H9 (cell line): ENCODE results near the gene ANTKMT. TPM values are rescaled to one million over a fixed set of nuclear protein-coding genes. Genes with fewer than 3 reads are reported as not detected.

Experiments used
- DNase-seq: peaks from one replicate; pipeline ENCODE4 v3.0.0-alpha.2; 2017
- H2AFZ ChIP-seq: one replicate; pipeline ENCODE4 v1.6.1; 2013; ENCODE audit warnings: mild to moderate bottlenecking, low read length, control low read depth, moderate library complexity
- H2AK5ac ChIP-seq: 2 replicates; pipeline ENCODE4 v1.6.1; 2013; ENCODE audit warnings: low read length, control low read depth, mixed read lengths; ENCODE audit not compliant: insufficient read length
- H2BK120ac ChIP-seq: one replicate; pipeline ENCODE4 v1.6.1; 2013; ENCODE audit warnings: low read depth, mild to moderate bottlenecking, low read length, control low read depth, inconsistent platforms; ENCODE audit not compliant: poor library complexity, severe bottlenecking
- H2BK12ac ChIP-seq: 2 replicates; pipeline ENCODE4 v1.6.1; 2013; ENCODE audit warnings: low read length, control low read depth, mixed read lengths, low read depth; ENCODE audit not compliant: insufficient read length
- H2BK15ac ChIP-seq: 2 replicates; pipeline ENCODE4 v1.6.1; 2013; ENCODE audit warnings: low read depth, low read length, control low read depth
- H2BK20ac ChIP-seq: one replicate; pipeline ENCODE4 v1.6.1; 2013; ENCODE audit warnings: low read depth, mild to moderate bottlenecking, low read length, control low read depth, inconsistent platforms; ENCODE audit not compliant: poor library complexity, severe bottlenecking
- H2BK5ac ChIP-seq: 2 replicates; pipeline ENCODE4 v1.6.1; 2013; ENCODE audit warnings: low read length, control low read depth, mixed read lengths; ENCODE audit not compliant: insufficient read length
- H3K14ac ChIP-seq: 2 replicates; pipeline ENCODE4 v1.6.1; 2013; ENCODE audit warnings: low read length, control low read depth; ENCODE audit not compliant: insufficient read depth
- H3K18ac ChIP-seq: 2 replicates; pipeline ENCODE4 v1.6.1; 2013; ENCODE audit warnings: low read depth, mild to moderate bottlenecking, mixed read lengths, low read length, control low read depth; ENCODE audit not compliant: insufficient read length
- H3K23ac ChIP-seq: 2 replicates; pipeline ENCODE4 v1.6.1; 2013; ENCODE audit warnings: low read length, control low read depth, mixed read lengths, low read depth; ENCODE audit not compliant: insufficient read length
- H3K23me2 ChIP-seq: 2 replicates; pipeline ENCODE4 v1.6.1; 2013; ENCODE audit warnings: low read depth, mild to moderate bottlenecking, mixed read lengths, low read length, control low read depth; ENCODE audit not compliant: insufficient read length, poor library complexity, severe bottlenecking
- H3K27ac ChIP-seq: 2 replicates; pipeline ENCODE4 v1.5.1; 2013; ENCODE audit warnings: low read length, control low read depth, mixed read lengths, low read depth; ENCODE audit not compliant: insufficient read length
- H3K27me3 ChIP-seq: 2 replicates; pipeline ENCODE4 v1.6.1; 2013; ENCODE audit warnings: low read length, control low read depth, inconsistent platforms; ENCODE audit not compliant: insufficient read depth
- H3K4ac ChIP-seq: 2 replicates; pipeline ENCODE4 v1.6.1; 2013; ENCODE audit warnings: low read depth, mild to moderate bottlenecking, control low read depth, inconsistent platforms, low read length, moderate library complexity
- H3K4me1 ChIP-seq: 2 replicates; pipeline ENCODE4 v1.6.1; 2013; ENCODE audit warnings: low read length, control low read depth, inconsistent platforms; ENCODE audit not compliant: insufficient read depth
- H3K4me2 ChIP-seq: 2 replicates; pipeline ENCODE4 v1.6.1; 2013; ENCODE audit warnings: low read length, control low read depth, mixed read lengths; ENCODE audit not compliant: insufficient read length, insufficient read depth
- H3K56ac ChIP-seq: 2 replicates; pipeline ENCODE4 v1.6.1; 2013; ENCODE audit warnings: low read depth, mild to moderate bottlenecking, mixed read lengths, low read length, control low read depth; ENCODE audit not compliant: insufficient read length
- H3K79me1 ChIP-seq: 2 replicates; pipeline ENCODE4 v1.6.1; 2013; ENCODE audit warnings: low read depth, mild to moderate bottlenecking, moderate library complexity, low read length, control low read depth, inconsistent platforms; ENCODE audit not compliant: insufficient read depth, poor library complexity, severe bottlenecking
- H3K79me2 ChIP-seq: 2 replicates; pipeline ENCODE4 v1.6.1; 2013; ENCODE audit warnings: low read length, control low read depth, inconsistent platforms; ENCODE audit not compliant: insufficient read depth
- H3K9ac ChIP-seq: 2 replicates; pipeline ENCODE4 v1.6.1; 2013; ENCODE audit warnings: low read length, control low read depth, mixed read lengths; ENCODE audit not compliant: insufficient read length; ENCODE audit errors: extremely low read depth
- H3K9me3 ChIP-seq: one replicate; pipeline ENCODE4 v1.6.1; 2013; ENCODE audit warnings: low read depth, low read length, inconsistent platforms; ENCODE audit not compliant: control insufficient read depth
- H3T11ph ChIP-seq: one replicate; pipeline ENCODE4 v1.6.1; 2013; ENCODE audit warnings: mild to moderate bottlenecking, low read length, control low read depth, inconsistent platforms
- H4K20me1 ChIP-seq: one replicate; pipeline ENCODE4 v1.6.1; 2013; ENCODE audit not compliant: control insufficient read depth, insufficient read length, insufficient read depth
- H4K5ac ChIP-seq: 2 replicates; pipeline ENCODE4 v1.6.1; 2013; ENCODE audit warnings: low read depth, mild to moderate bottlenecking, mixed read lengths, low read length, control low read depth; ENCODE audit not compliant: insufficient read length
- H4K8ac ChIP-seq: replicated peaks from 2 replicates; pipeline ENCODE4 v1.6.1; 2013; ENCODE audit warnings: low read length, control low read depth, mixed read lengths, low read depth; ENCODE audit not compliant: insufficient read length
- H4K91ac ChIP-seq: 2 replicates; pipeline ENCODE4 v1.6.1; 2013; ENCODE audit warnings: low read depth, mild to moderate bottlenecking, moderate library complexity, mixed read lengths, low read length, control low read depth; ENCODE audit not compliant: insufficient read length
- H3K27ac Mint-ChIP-seq, 3 experiments: 2 replicates in 2 of 3; 3 replicates in 1 of 3; pipeline ENCODE4 v1.8.0; 2020 to 2021; ENCODE audit warnings: mixed read lengths in 3 of 3, mild to moderate bottlenecking in 1 of 3, moderate library complexity in 1 of 3
- H3K27me3 Mint-ChIP-seq: 2 replicates; pipeline ENCODE4 v1.8.0; 2021; ENCODE audit warnings: low read depth, mild to moderate bottlenecking, moderate library complexity, mixed read lengths
- H3K36me3 Mint-ChIP-seq, 3 experiments: 2 replicates in 2 of 3; 3 replicates in 1 of 3; pipeline ENCODE4 v1.8.0; 2020 to 2021; ENCODE audit warnings: low read depth in 3 of 3, mixed read lengths in 3 of 3; ENCODE audit not compliant: insufficient read depth in 1 of 3
- H3K4me1 Mint-ChIP-seq, 2 experiments: 2 replicates each; pipeline ENCODE4 v1.8.0; 2020; ENCODE audit warnings: mixed read lengths in 2 of 2
- H3K4me3 Mint-ChIP-seq, 2 experiments: 2 replicates in 1 of 2; 3 replicates in 1 of 2; pipeline ENCODE4 v1.8.0; 2020 to 2021; ENCODE audit warnings: mild to moderate bottlenecking in 2 of 2, mixed read lengths in 2 of 2, moderate library complexity in 1 of 2
- H3K9me3 Mint-ChIP-seq, 2 experiments: 2 replicates in 1 of 2; 3 replicates in 1 of 2; pipeline ENCODE4 v1.8.0; 2020; ENCODE audit warnings: mild to moderate bottlenecking in 2 of 2, mixed read lengths in 2 of 2, moderate library complexity in 1 of 2
- CTCF ChIP-seq: fragments of 200-600 bp; sonication (generic); conservative IDR thresholded peaks from 3 replicates; pipeline ENCODE4 v1.8.0; 2021; ENCODE audit warnings: antibody characterized with exemption, mild to moderate bottlenecking
- WGBS: extraction: QIAGEN DNeasy Blood & Tissue Kit; methylation state at CpG from one replicate; pipeline ENCODE4 v1.1.7; 2013; ENCODE audit warnings: missing lambda C conversion rate, low lambda C conversion rate, mixed read lengths; ENCODE audit not compliant: insufficient read length; ENCODE audit errors: extremely low coverage; 5-methylcytosine and 5-hydroxymethylcytosine counted together
- total RNA-seq: library from RNA; stranded (reverse); gene quantifications from 2 replicates; pipeline ENCODE4 v1.2.1, GENCODE V29; 2021

The ANTKMT gene
- total RNA-seq, 1 experiment from 2014 or later = 31.5 TPM

- peaks cover 14% of the 10 kb centered on the region for H3K27me3 Mint-ChIP-seq
- H3K23me2 ChIP-seq = peaks cover 13% of the 10 kb centered on the region
- H2BK15ac ChIP-seq = no peak overlapping the region
- H3K27ac ChIP-seq = no peak overlapping the region
- H3K9me3 Mint-ChIP-seq = no peaks in the 10 kb centered on the region
- H2BK20ac ChIP-seq = no peak overlapping the region
- H4K91ac ChIP-seq = no peak overlapping the region
- no CpG with 5 or more reads among the region's 23 CpGs for WGBS
- H3K4me1 ChIP-seq = no peaks in the 10 kb centered on the region
- H3K27ac Mint-ChIP-seq = no peak overlapping the region
- no peak overlapping the region for H3K4me2 ChIP-seq
- no peaks in the 10 kb centered on the region for H4K20me1 ChIP-seq
- H3K4me3 Mint-ChIP-seq = peak overlapping the region in 1 of 2 experiments; percentile 40; a peak in 1 of 5 replicates
- H3K9ac ChIP-seq = no peak overlapping the region
- H3K36me3 Mint-ChIP-seq = peaks cover 0 to 5% (median 3%) of the 10 kb centered on the region in 3 experiments; a peak in 1 of 7 replicates
- no peak overlapping the region for H2BK120ac ChIP-seq
- H3K18ac ChIP-seq = no peak overlapping the region
- no peak overlapping the region for H3T11ph ChIP-seq
- no peak overlapping the region for H2BK5ac ChIP-seq
- H3K56ac ChIP-seq = no peak overlapping the region
- H3K23ac ChIP-seq = no peak overlapping the region
- H3K79me2 ChIP-seq = no peaks in the 10 kb centered on the region
- no peak overlapping the region for H4K5ac ChIP-seq
- no peak overlapping the region for H3K14ac ChIP-seq
- no peak for DNase-seq
- no peaks in the 10 kb centered on the region for H3K79me1 ChIP-seq
- no peak overlapping the region for H4K8ac ChIP-seq
- TF ChIP-seq CTCF = no peak
- H3K4me1 Mint-ChIP-seq = no peaks in the 10 kb centered on the region
- H3K9me3 ChIP-seq = no peaks in the 10 kb centered on the region
- H2BK12ac ChIP-seq = no peak overlapping the region
- no peak overlapping the region for H2AK5ac ChIP-seq
- no peaks in the 10 kb centered on the region for H3K27me3 ChIP-seq
- H2AFZ ChIP-seq = no peak overlapping the region
- H3K4ac ChIP-seq = no peak overlapping the region
These were observed 4.7 kb downstream of the ANTKMT start for GRCh38 chr16:725463-726187.
